HCT116 (cell line): Measurements from ENCODE around the gene USP7. TPM values are rescaled to one million over a fixed set of nuclear protein-coding genes. Genes with fewer than 3 reads are reported as not detected.

Experiments used
- ATAC-seq: fragments of 200-7000 bp; cut with Tn5 transposase; 2 replicates; pipeline ENCODE4 v1.9.1; 2020; ENCODE audit warnings: mild to moderate bottlenecking, moderate library complexity
- BruUV-seq: library from RNA; stranded (reverse); fragments of 400-500 nt; replicated peaks from 2 replicates; lab custom pipeline; 2021; lab: Mats Ljungman, UMichigan
- CTCF ChIA-PET: fragments of 300-600 bp; sonication (Branson Sonifier 250); formaldehyde crosslinking; loops from one replicate; lab custom pipeline; 2021; ENCODE audit warnings: antibody characterized with exemption; lab: Charles Lee
- POLR2A ChIA-PET: fragments of 300-600, 350-600 bp; sonication (Branson Sonifier 250); formaldehyde crosslinking; loops from one replicate; lab custom pipeline; 2021; ENCODE audit warnings: antibody characterized with exemption; lab: Charles Lee
- RAD21 ChIA-PET, 2 experiments: fragments of 300-600 bp; sonication (Branson Sonifier 250); formaldehyde crosslinking; loops; one replicate each; lab custom pipeline; 2023; ENCODE audit warnings: low total read pairs in 2 of 2; ENCODE audit not compliant: uncharacterized antibody in 2 of 2, unreplicated experiment in 2 of 2, low non-redundant PET in 1 of 2; lab: Charles Lee
- DNase-seq: peaks from one replicate; pipeline ENCODE4 v3.0.0-alpha.2; 2010; ENCODE audit warnings: low read depth, low spot score
- H2AFZ ChIP-seq: fragments of 200-600 bp; shearing (Covaris generic), sonication (generic); 2 replicates; pipeline ENCODE4 v1.6.1; 2017; ENCODE audit warnings: low read depth, mixed run types, mixed read lengths, antibody characterized with exemption, low read length; ENCODE audit not compliant: poor library complexity, severe bottlenecking
- H3K27ac ChIP-seq: 2 replicates; pipeline ENCODE4 v1.5.1; 2012; ENCODE audit warnings: low read depth, low read length
- H3K27me3 ChIP-seq: fragments of 200-600 bp; sonication (generic); 2 replicates; pipeline ENCODE4 v1.6.1; 2016; ENCODE audit warnings: mixed run types, low read length, mixed read lengths; ENCODE audit not compliant: insufficient read depth
- H3K36me3 ChIP-seq, 2 experiments: fragments of 200-500 bp in 1 of 2; fragments of 200-600 bp in 1 of 2; sonication (Bioruptor generic) in 1 of 2; sonication (generic) in 1 of 2; 2 replicates each; pipeline versions ENCODE4 v1.5.1 to v1.6.1; 2014 to 2016; ENCODE audit warnings: low read length in 2 of 2, inconsistent platforms in 1 of 2, mixed read lengths in 1 of 2, mixed run types in 1 of 2; ENCODE audit not compliant: insufficient read depth in 2 of 2, control insufficient read depth in 1 of 2
- H3K4me1 ChIP-seq, 2 experiments: fragments of 200-600 bp in 1 of 2; sonication (generic) in 1 of 2; 2 replicates each; pipeline versions ENCODE4 v1.5.1 to v1.6.1; 2012 to 2017; ENCODE audit warnings: low read length in 2 of 2, inconsistent platforms in 1 of 2, mild to moderate bottlenecking in 1 of 2, mixed read lengths in 1 of 2, mixed run types in 1 of 2, moderate library complexity in 1 of 2; ENCODE audit not compliant: insufficient read depth in 2 of 2, control insufficient read depth in 1 of 2
- H3K4me2 ChIP-seq: fragments of 200-600 bp; sonication (generic); 2 replicates; pipeline ENCODE4 v1.6.1; 2017; ENCODE audit warnings: mixed run types, low read length, mixed read lengths
- H3K4me3 ChIP-seq, 2 experiments: fragments of 200-600 bp in 1 of 2; sonication (generic) in 1 of 2; replicated peaks in 1 of 2; 2 replicates each; pipeline ENCODE4 v1.5.1; 2011 to 2016; ENCODE audit warnings: low read length in 2 of 2, control low read depth in 1 of 2, low read depth in 1 of 2, mild to moderate bottlenecking in 1 of 2, mixed read lengths in 1 of 2, mixed run types in 1 of 2
- H3K79me2 ChIP-seq: fragments of 200-600 bp; sonication (generic); 2 replicates; pipeline ENCODE4 v1.6.1; 2017; ENCODE audit warnings: mild to moderate bottlenecking, mixed run types, low read length, moderate library complexity, mixed read lengths; ENCODE audit not compliant: insufficient read depth
- H3K9ac ChIP-seq: fragments of 200-600 bp; sonication (generic); 2 replicates; pipeline ENCODE4 v1.6.1; 2016; ENCODE audit warnings: low read length, mixed read lengths
- H3K9me2 ChIP-seq: fragments of 200-600 bp; sonication (generic), shearing (Covaris generic); 2 replicates; pipeline ENCODE4 v1.6.1; 2017; ENCODE audit warnings: mixed run types, mild to moderate bottlenecking, moderate library complexity; ENCODE audit not compliant: insufficient read depth
- H3K9me3 ChIP-seq, 2 experiments: fragments of 200-500 bp in 1 of 2; fragments of 200-600 bp in 1 of 2; sonication (Bioruptor generic) in 1 of 2; sonication (generic) in 1 of 2; 2 replicates each; pipeline ENCODE4 v1.6.1; 2014 to 2017; ENCODE audit warnings: low read length in 2 of 2, mixed read lengths in 2 of 2, inconsistent platforms in 1 of 2, low read depth in 1 of 2, mild to moderate bottlenecking in 1 of 2, mixed run types in 1 of 2, moderate library complexity in 1 of 2; ENCODE audit not compliant: control insufficient read depth in 1 of 2, insufficient read depth in 1 of 2
- H4K20me1 ChIP-seq: fragments of 200-600 bp; sonication (generic), shearing (Covaris generic); 2 replicates; pipeline ENCODE4 v1.6.1; 2017; ENCODE audit warnings: mixed run types, mild to moderate bottlenecking, moderate library complexity; ENCODE audit not compliant: insufficient read depth
- ELF1 ChIP-seq: IDR thresholded peaks from 2 replicates; pipeline ENCODE4 v1.6.1; 2012; ENCODE audit warnings: low read depth, borderline replicate concordance
- EZH2phosphoT487 ChIP-seq: fragments of 200-600 bp; IDR thresholded peaks from 2 replicates; pipeline ENCODE4 v1.6.1; 2018; ENCODE audit warnings: antibody characterized with exemption, borderline replicate concordance
- FOSL1 ChIP-seq: IDR thresholded peaks from 2 replicates; pipeline ENCODE4 v1.6.1; 2012; ENCODE audit warnings: low read depth
- JUND ChIP-seq: IDR thresholded peaks from 2 replicates; pipeline ENCODE4 v1.6.1; 2012
- POLR2A ChIP-seq: IDR thresholded peaks from 2 replicates; pipeline ENCODE4 v1.7.0; 2011; ENCODE audit warnings: borderline replicate concordance; ENCODE audit not compliant: insufficient read depth, insufficient read length; ENCODE audit errors: extremely low read depth
- RAD21 ChIP-seq: IDR thresholded peaks from 2 replicates; pipeline ENCODE4 v1.6.1; 2012; ENCODE audit warnings: low read depth, mild to moderate bottlenecking
- SIN3A ChIP-seq: IDR thresholded peaks from 2 replicates; pipeline ENCODE4 v1.6.1; 2012; ENCODE audit warnings: low read depth
- SP1 ChIP-seq: IDR thresholded peaks from 2 replicates; pipeline ENCODE4 v1.6.1; 2012; ENCODE audit warnings: low read depth
- SRF ChIP-seq: IDR thresholded peaks from 2 replicates; pipeline ENCODE4 v1.6.1; 2012; ENCODE audit warnings: low read depth
- TCF7L2 ChIP-seq: IDR thresholded peaks from 2 replicates; pipeline ENCODE4 v1.7.0; 2011; ENCODE audit warnings: borderline replicate concordance, inconsistent platforms; ENCODE audit not compliant: insufficient read depth, insufficient read length; ENCODE audit errors: extremely low read depth
- ZBTB33 ChIP-seq: IDR thresholded peaks from 2 replicates; pipeline ENCODE4 v1.6.1; 2011; ENCODE audit warnings: mild to moderate bottlenecking, low read length, moderate library complexity; ENCODE audit not compliant: insufficient replicate concordance; ENCODE audit errors: extremely low read depth
- intact Hi-C: fragments of 100-400 bp; cut with micrococcal nuclease; formaldehyde crosslinking; loops from 2 replicates; pipeline ENCODE4 v1.10.0; 2022
- total RNA-seq: library from RNA; stranded (reverse); gene quantifications from one replicate; pipeline ENCODE4 v1.2.1, GENCODE V29; 2021; ENCODE audit not compliant: unreplicated experiment

USP7 gene
- total RNA-seq, 1 experiment from 2014 or later: 154 TPM

DNA sequence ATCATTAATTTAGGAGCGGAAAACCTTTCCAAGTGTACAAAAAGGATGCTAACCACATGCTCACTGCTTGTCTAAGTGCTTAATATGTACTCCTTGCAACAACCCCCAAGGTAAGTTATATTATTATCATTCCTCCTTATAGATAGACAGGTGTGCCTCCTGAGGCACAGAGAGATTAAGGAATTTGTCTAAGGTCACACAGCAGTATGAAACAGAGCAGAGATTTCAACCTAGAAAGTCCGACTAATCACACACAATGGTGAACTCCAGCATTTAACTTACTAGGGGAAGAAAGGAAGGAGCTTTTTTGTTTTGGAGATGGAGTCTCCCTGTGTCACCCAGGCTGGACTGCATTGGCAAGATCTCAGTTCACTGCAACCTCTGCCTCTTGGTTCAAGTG, 37.0 kb upstream of the USP7 start:
- H3K4me2 ChIP-seq: no peak overlapping the region

More for the DNA sequence above, 37.0 kb upstream of the USP7 start:
- BruUV-seq: no TSS peak
- no peaks in the 10 kb centered on the region for H3K27me3 ChIP-seq
- ATAC-seq (no peak), DNase-seq (no peak)
- no peak overlapping the region for H3K9ac ChIP-seq
- H3K36me3 ChIP-seq: no peaks in the 10 kb centered on the region
- H3K27ac ChIP-seq: no peak overlapping the region
- intact Hi-C loops: loop anchor here (10.0 kb wide), 1 partner anchor 436 kb away; no protein-coding TSS in a partner anchor
- no peaks in the 10 kb centered on the region for H4K20me1 ChIP-seq
- H2AFZ ChIP-seq: no peak overlapping the region
- H3K79me2 ChIP-seq: no peaks in the 10 kb centered on the region
- H3K9me2 ChIP-seq: no peaks in the 10 kb centered on the region
- ChIA-PET POLR2A (no interaction called here), CTCF (no interaction called here), RAD21 (no interaction called here)
- no peak overlapping the region for H3K4me3 ChIP-seq
- H3K9me3 ChIP-seq: no peaks in the 10 kb centered on the region
- H3K4me1 ChIP-seq: peaks cover 0 to 2% of the 10 kb centered on the region in 2 experiments; a peak in 1 of 4 replicates
- TF ChIP-seq FOSL1 (no peak), SP1 (no peak), EZH2phosphoT487 (no peak), JUND (no peak), SRF (no peak), ZBTB33 (no peak), POLR2A (no peak), TCF7L2 (no peak), SIN3A (no peak), ELF1 (no peak), RAD21 (no peak)
